Breast epithelium (tissue), 4 donors: ENCODE data around the gene POLDIP2. TPM values are rescaled to one million over a fixed set of nuclear protein-coding genes. Genes with fewer than 3 reads are reported as not detected.
"Not testable (repeated sequence)": the region's sequence is repeated elsewhere in the genome, so short reads cannot be mapped to it uniquely, and the experiment has no call there.

Source experiments
- DNase-seq, 2 donors: peaks; one replicate each; pipeline ENCODE4 v3.0.0-alpha.2; 2019; ENCODE audit warnings: low spot score in 2 of 2
- H3K27ac ChIP-seq, 2 donors: fragments of 200-600 bp; sonication (generic) in 1 of 2; one replicate each; pipeline ENCODE4 v1.5.1; 2016 to 2019; ENCODE audit warnings: mild to moderate bottlenecking in 1 of 2
- H3K27me3 ChIP-seq, 2 donors: fragments of 200-600 bp; sonication (generic) in 1 of 2; one replicate each; pipeline versions ENCODE4 v1.5.1 to v1.6.0; 2017 to 2019; ENCODE audit warnings: control low read depth in 1 of 2, mild to moderate bottlenecking in 1 of 2
- H3K36me3 ChIP-seq: fragments of 200-600 bp; one replicate; pipeline ENCODE4 v1.5.1; 2019
- H3K4me1 ChIP-seq, 2 donors: fragments of 200-600 bp; sonication (generic); one replicate each; pipeline ENCODE4 v1.5.1; 2016 to 2019; ENCODE audit warnings: control low read depth in 1 of 2
- H3K4me3 ChIP-seq, 3 donors: fragments of 200-600 bp; sonication (generic); 1 replicate in 2 of 3; 2 replicates in 1 of 3; pipeline ENCODE4 v1.5.1; 2016 to 2019; ENCODE audit warnings: mild to moderate bottlenecking in 3 of 3, moderate library complexity in 2 of 3
- H3K9me3 ChIP-seq, 2 donors: fragments of 200-600 bp; sonication (generic) in 1 of 2; one replicate each; pipeline ENCODE4 v1.5.1; 2016 to 2019; ENCODE audit warnings: control low read depth in 1 of 2
- POLR2A ChIP-seq: fragments of 450-650 bp; IDR thresholded peaks from one replicate; pipeline ENCODE4 v1.6.1; 2016; ENCODE audit warnings: antibody characterized with exemption, mild to moderate bottlenecking, moderate library complexity
- POLR2AphosphoS5 ChIP-seq, 3 donors: sonication (generic); formaldehyde crosslinking; IDR thresholded peaks; one replicate each; pipeline ENCODE4 v1.6.1; 2017; ENCODE audit warnings: antibody characterized with exemption in 3 of 3
- intact Hi-C: fragments of 100-400 bp; cut with DNase I; formaldehyde crosslinking; loops from one replicate; pipeline ENCODE4 v1.15.1; 2023; ENCODE audit warnings: low total_unique reads
- total RNA-seq, 3 donors: library from RNA; depleted of rRNA; stranded (reverse); fragments of >200 nt; gene quantifications; one replicate each; pipeline ENCODE4 v1.1.0, GENCODE V29; 2016
- TF ChIP-seq, protein P1 (sequence below), 3 donors: fragments of 450-650 bp; IDR thresholded peaks; one replicate each; pipeline ENCODE4 v1.5.1; 2016 to 2017; ENCODE audit warnings: antibody characterized with exemption in 3 of 3, mild to moderate bottlenecking in 3 of 3, moderate library complexity in 3 of 3

POLDIP2 gene
- total RNA-seq, 3 donors from 2014 or later = 64.5 to 85.0 (median 69.8) TPM

DNA sequence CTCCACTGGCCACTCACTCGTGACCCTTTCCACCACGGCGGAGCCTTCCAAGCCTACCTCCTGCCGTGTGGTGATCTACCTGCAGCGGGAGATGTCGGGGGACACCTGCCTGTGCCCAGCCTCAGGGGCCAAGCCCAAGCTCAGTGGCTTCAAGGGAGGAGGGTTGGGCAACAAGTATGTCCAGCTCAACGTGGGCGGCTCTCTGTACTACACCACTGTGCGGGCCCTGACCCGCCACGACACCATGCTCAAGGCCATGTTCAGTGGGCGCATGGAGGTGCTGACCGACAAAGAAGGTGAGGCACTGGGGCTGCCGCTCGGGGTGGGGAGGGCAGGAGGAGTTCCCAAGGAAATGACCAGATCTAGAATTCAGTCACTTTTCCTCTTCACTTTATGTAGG, 17.9 kb downstream of the POLDIP2 start:
- no peak for DNase-seq
- Histone ChIP-seq H3K36me3 (peaks cover 5% of the 10 kb centered on the region), H3K27ac (peak overlapping the region; percentile 8 to 13), H3K4me3 (no peak overlapping the region), H3K9me3 (no peaks in the 10 kb centered on the region), H3K27me3 (no peaks in the 10 kb centered on the region), H3K4me1 (peaks cover 1 to 8% of the 10 kb centered on the region in 2 donors)
- TF ChIP-seq POLR2AphosphoS5 (IDR thresholded peaks at IDR 0.05) (no peak), POLR2A (no peak)
- TF ChIP-seq, protein P1, sequence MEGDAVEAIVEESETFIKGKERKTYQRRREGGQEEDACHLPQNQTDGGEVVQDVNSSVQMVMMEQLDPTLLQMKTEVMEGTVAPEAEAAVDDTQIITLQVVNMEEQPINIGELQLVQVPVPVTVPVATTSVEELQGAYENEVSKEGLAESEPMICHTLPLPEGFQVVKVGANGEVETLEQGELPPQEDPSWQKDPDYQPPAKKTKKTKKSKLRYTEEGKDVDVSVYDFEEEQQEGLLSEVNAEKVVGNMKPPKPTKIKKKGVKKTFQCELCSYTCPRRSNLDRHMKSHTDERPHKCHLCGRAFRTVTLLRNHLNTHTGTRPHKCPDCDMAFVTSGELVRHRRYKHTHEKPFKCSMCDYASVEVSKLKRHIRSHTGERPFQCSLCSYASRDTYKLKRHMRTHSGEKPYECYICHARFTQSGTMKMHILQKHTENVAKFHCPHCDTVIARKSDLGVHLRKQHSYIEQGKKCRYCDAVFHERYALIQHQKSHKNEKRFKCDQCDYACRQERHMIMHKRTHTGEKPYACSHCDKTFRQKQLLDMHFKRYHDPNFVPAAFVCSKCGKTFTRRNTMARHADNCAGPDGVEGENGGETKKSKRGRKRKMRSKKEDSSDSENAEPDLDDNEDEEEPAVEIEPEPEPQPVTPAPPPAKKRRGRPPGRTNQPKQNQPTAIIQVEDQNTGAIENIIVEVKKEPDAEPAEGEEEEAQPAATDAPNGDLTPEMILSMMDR (IDR thresholded peaks at IDR 0.05) = no peak
- intact Hi-C loops = no loop called here

DNA sequence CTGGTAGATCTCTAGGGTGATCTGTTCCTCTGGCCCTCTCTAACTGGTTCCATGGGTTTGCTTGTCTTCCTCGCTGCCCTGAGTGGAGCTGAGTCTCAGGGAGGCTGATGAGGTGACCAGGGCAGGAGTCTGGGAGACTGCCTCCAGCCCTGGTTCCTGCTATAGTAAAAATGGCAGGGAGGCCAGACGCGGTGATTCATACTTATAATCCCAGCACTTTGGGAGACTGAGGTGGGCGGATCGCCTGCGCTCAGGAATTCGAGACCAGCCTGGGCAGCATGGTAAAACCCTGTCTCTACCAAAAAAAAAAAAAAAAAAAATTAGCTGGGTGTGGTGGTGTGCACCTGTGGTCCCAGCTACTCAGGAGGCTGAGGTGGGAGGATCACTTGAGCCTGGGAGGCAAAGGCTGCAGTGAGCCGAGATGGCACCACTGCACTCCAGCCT, 18.5 kb downstream of the POLDIP2 start:
- H3K9me3 ChIP-seq, H3K27me3 ChIP-seq, DNase-seq, H3K36me3 ChIP-seq, intact Hi-C loops: not testable (repeated sequence)
- peaks cover 3 to 14% of the 10 kb centered on the region in 2 donors for H3K4me1 ChIP-seq
- H3K4me3 ChIP-seq = peak overlapping the region in 1 of 3 donors; percentile 21
- H3K27ac ChIP-seq = peak overlapping the region; percentile 41 to 99

DNA sequence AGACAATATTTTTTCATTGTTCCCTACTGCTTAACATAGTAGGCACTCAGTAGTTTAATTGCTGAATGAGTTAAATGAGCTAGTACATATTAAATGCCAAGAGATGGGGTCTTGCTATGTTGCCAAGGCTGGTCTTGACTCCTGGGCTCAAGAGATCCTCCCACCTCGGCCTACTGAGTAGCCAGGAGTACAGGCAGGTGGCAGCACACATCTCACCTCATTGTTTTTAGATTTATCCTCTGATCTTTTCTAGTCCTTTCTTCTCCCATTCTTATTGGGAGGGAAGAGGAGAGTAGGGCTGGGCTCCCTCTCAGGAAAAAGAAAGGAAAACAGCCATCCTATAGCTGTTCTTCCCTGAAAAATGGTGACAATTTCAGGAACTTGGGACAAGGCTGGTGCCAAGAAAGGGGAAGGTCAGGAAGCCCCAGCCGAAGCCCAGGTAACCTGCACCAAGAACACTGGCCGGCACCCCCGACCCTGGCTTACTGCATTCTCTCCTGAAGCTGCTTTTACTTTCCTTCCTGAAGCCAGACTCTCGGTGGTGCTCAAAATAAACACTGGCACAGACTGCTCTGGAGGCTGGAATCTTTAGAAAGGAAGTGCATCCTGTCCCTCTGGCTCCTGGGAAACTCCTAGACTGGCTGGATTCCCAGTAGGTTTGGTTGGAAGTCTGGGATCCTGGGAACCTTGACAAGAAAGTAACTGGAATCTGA, 19.1 kb downstream of the POLDIP2 start:
- peaks cover 3 to 17% of the 10 kb centered on the region in 2 donors for H3K4me1 ChIP-seq
- TF ChIP-seq, protein P1 (IDR thresholded peaks at IDR 0.05) = no peak
- TF ChIP-seq POLR2A = no peak
- no peak for TF ChIP-seq POLR2AphosphoS5 (IDR thresholded peaks at IDR 0.05)
- no peaks in the 10 kb centered on the region for H3K9me3 ChIP-seq
- H3K27ac ChIP-seq = peak overlapping the region; percentile 41 to 99
- intact Hi-C loops = no loop called here
- H3K27me3 ChIP-seq = no peaks in the 10 kb centered on the region
- DNase-seq = no peak
- no peaks in the 10 kb centered on the region for H3K36me3 ChIP-seq
- H3K4me3 ChIP-seq = peak overlapping the region in 1 of 3 donors; percentile 21

DNA sequence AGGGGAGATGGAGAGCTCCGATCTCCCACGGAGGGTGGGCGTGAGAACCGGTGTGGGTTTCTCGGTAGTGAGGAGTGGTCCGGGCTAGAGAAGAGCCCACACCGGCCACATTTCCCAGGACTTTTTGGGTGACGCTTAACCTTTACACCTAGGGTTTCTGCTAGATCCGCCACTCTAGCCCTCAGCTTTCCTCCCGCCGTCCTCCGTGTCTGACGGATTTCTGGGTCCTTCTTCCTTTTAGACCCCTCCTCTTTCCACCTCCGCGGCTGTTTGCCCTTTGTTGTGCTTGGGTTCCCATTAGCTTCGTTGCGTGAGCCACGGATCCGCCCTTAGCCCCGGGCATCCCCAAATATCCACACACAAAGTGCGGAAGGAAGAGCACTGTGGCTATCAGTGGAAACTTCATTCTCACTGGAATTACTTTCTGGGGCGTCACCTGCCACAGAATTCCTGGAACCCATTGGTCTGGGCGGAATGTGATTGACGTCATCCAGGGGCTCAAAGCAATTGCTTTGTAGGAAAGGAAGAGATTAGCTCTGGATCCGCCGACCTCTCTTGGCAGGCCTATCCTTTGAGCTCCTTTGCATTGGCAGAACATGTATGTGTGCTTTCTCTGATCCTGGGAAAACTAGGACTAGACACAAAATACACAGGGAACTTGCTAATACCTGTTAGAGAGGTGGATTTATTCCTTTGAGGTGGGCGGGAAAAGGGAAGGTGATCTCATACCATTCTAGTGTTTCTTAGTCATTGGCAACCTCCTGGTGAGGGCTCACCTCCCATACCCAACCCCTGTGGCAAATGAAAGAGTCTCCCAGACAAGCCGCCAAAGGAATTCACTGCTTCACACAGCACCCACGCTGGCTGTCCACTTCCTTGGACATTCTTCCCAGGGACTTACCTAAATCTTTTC, 21.1 kb downstream of the POLDIP2 start:
- intact Hi-C loops = no loop called here
- Histone ChIP-seq H3K9me3 (no peaks in the 10 kb centered on the region), H3K27ac (peak overlapping the region; percentile 99), H3K4me3 (peak overlapping the region; percentile 84 to 93 (median 90)), H3K27me3 (no peaks in the 10 kb centered on the region), H3K36me3 (no peaks in the 10 kb centered on the region), H3K4me1 (peaks cover 3 to 17% of the 10 kb centered on the region in 2 donors)
- TF ChIP-seq, protein P1 (IDR thresholded peaks at IDR 0.05) = peak in 1 of 3 donors; percentile 7
- TF ChIP-seq POLR2AphosphoS5 (IDR thresholded peaks at IDR 0.05) = peak in 2 of 3 donors; percentile 9 to 14
- TF ChIP-seq POLR2A = no peak
- DNase-seq = peak; percentile 73 to 76

DNA sequence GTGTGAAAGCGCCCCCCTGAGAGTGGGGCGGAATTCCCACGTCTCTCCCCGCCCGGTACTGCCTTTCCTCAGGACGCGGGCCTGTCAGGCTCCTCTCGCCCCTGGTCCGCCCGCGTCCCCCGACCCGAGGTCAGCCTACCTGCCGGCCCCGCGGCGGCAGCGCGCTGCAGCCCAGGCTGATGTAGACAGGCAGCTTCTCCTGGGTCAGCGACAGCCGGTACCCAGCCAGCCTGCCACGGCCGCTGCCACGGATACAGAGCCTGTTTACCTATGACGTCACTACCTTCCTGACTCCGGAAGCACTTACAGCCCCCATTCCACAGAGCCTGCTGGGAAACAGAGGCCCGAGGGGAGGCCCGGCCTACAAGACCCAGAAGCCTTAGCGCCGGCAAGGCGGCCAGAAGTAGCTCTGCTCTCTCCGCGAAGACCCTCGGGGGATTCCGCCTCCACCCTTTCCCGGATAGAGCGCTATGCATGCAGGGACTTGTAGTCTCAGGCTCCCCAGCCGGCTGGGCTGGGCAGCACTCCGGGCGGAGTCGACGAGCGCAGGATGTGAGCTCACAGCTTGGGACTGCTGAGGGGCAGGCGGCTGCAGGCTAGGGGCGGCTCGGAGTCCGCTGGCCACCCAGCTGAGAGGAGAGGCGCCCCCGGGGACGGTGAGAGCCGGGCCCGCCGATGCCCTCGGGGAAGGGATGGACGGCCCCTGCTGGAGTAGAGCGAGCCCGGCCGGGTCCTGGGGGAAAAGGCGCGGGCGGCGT, 21.9 kb downstream of the POLDIP2 start, which contains the start of the genes IFT20 and TNFAIP1:
IFT20 (minus strand) TSS at position 272 of the 758 bp plus-strand sequence. CDS start 3,487 bp downstream, outside the sequence.
TNFAIP1 (plus strand) TSS at position 561 of the 758 bp plus-strand sequence. CDS start 3,761 bp downstream, outside the sequence.
- Histone ChIP-seq H3K27me3 (no peaks in the 10 kb centered on the region), H3K4me1 (peaks cover 3 to 17% of the 10 kb centered on the region in 2 donors), H3K9me3 (no peaks in the 10 kb centered on the region), H3K4me3 (peak within 1 kb of the TSS; percentile 84 to 93 (median 90)), H3K36me3 (no peaks in the 10 kb centered on the region), H3K27ac (peak within 1 kb of the TSS; percentile 99)
- intact Hi-C loops = no loop called here
- peak; percentile 99 to 100 for DNase-seq
- TF ChIP-seq POLR2AphosphoS5 (IDR thresholded peaks at IDR 0.05) (peak; percentile 76 to 96 (median 95)), POLR2A (peak; percentile 81)
- TF ChIP-seq, protein P1 (IDR thresholded peaks at IDR 0.05) = no peak
